HCT116 (cell line): ENCODE measurements around the gene STK31. TPM values are rescaled to one million over a fixed set of nuclear protein-coding genes. Genes with fewer than 3 reads are reported as not detected.
A peak's percentile ranks its signal among the peaks of the same experiment; 100 is the strongest.

ENCODE experiments used
- ATAC-seq: fragments of 200-7000 bp; cut with Tn5 transposase; 2 replicates; pipeline ENCODE4 v1.9.1; 2020; ENCODE audit warnings: mild to moderate bottlenecking, moderate library complexity
- BruUV-seq: library from RNA; stranded (reverse); fragments of 400-500 nt; replicated peaks from 2 replicates; lab custom pipeline; 2021; lab: Mats Ljungman, UMichigan
- CTCF ChIA-PET: fragments of 300-600 bp; sonication (Branson Sonifier 250); formaldehyde crosslinking; loops from one replicate; lab custom pipeline; 2021; ENCODE audit warnings: antibody characterized with exemption; lab: Charles Lee
- POLR2A ChIA-PET: fragments of 300-600, 350-600 bp; sonication (Branson Sonifier 250); formaldehyde crosslinking; loops from one replicate; lab custom pipeline; 2021; ENCODE audit warnings: antibody characterized with exemption; lab: Charles Lee
- RAD21 ChIA-PET, 2 experiments: fragments of 300-600 bp; sonication (Branson Sonifier 250); formaldehyde crosslinking; loops; one replicate each; lab custom pipeline; 2023; ENCODE audit warnings: low total read pairs in 2 of 2; ENCODE audit not compliant: uncharacterized antibody in 2 of 2, unreplicated experiment in 2 of 2, low non-redundant PET in 1 of 2; lab: Charles Lee
- DNase-seq: peaks from one replicate; pipeline ENCODE4 v3.0.0-alpha.2; 2010; ENCODE audit warnings: low read depth, low spot score
- H2AFZ ChIP-seq: fragments of 200-600 bp; shearing (Covaris generic), sonication (generic); 2 replicates; pipeline ENCODE4 v1.6.1; 2017; ENCODE audit warnings: low read depth, mixed run types, mixed read lengths, antibody characterized with exemption, low read length; ENCODE audit not compliant: poor library complexity, severe bottlenecking
- H3K27ac ChIP-seq: 2 replicates; pipeline ENCODE4 v1.5.1; 2012; ENCODE audit warnings: low read depth, low read length
- H3K27me3 ChIP-seq: fragments of 200-600 bp; sonication (generic); 2 replicates; pipeline ENCODE4 v1.6.1; 2016; ENCODE audit warnings: mixed run types, low read length, mixed read lengths; ENCODE audit not compliant: insufficient read depth
- H3K36me3 ChIP-seq, 2 experiments: fragments of 200-500 bp in 1 of 2; fragments of 200-600 bp in 1 of 2; sonication (Bioruptor generic) in 1 of 2; sonication (generic) in 1 of 2; 2 replicates each; pipeline versions ENCODE4 v1.5.1 to v1.6.1; 2014 to 2016; ENCODE audit warnings: low read length in 2 of 2, inconsistent platforms in 1 of 2, mixed read lengths in 1 of 2, mixed run types in 1 of 2; ENCODE audit not compliant: insufficient read depth in 2 of 2, control insufficient read depth in 1 of 2
- H3K4me1 ChIP-seq, 2 experiments: fragments of 200-600 bp in 1 of 2; sonication (generic) in 1 of 2; 2 replicates each; pipeline versions ENCODE4 v1.5.1 to v1.6.1; 2012 to 2017; ENCODE audit warnings: low read length in 2 of 2, inconsistent platforms in 1 of 2, mild to moderate bottlenecking in 1 of 2, mixed read lengths in 1 of 2, mixed run types in 1 of 2, moderate library complexity in 1 of 2; ENCODE audit not compliant: insufficient read depth in 2 of 2, control insufficient read depth in 1 of 2
- H3K4me2 ChIP-seq: fragments of 200-600 bp; sonication (generic); 2 replicates; pipeline ENCODE4 v1.6.1; 2017; ENCODE audit warnings: mixed run types, low read length, mixed read lengths
- H3K4me3 ChIP-seq, 2 experiments: fragments of 200-600 bp in 1 of 2; sonication (generic) in 1 of 2; replicated peaks in 1 of 2; 2 replicates each; pipeline ENCODE4 v1.5.1; 2011 to 2016; ENCODE audit warnings: low read length in 2 of 2, control low read depth in 1 of 2, low read depth in 1 of 2, mild to moderate bottlenecking in 1 of 2, mixed read lengths in 1 of 2, mixed run types in 1 of 2
- H3K79me2 ChIP-seq: fragments of 200-600 bp; sonication (generic); 2 replicates; pipeline ENCODE4 v1.6.1; 2017; ENCODE audit warnings: mild to moderate bottlenecking, mixed run types, low read length, moderate library complexity, mixed read lengths; ENCODE audit not compliant: insufficient read depth
- H3K9ac ChIP-seq: fragments of 200-600 bp; sonication (generic); 2 replicates; pipeline ENCODE4 v1.6.1; 2016; ENCODE audit warnings: low read length, mixed read lengths
- H3K9me2 ChIP-seq: fragments of 200-600 bp; sonication (generic), shearing (Covaris generic); 2 replicates; pipeline ENCODE4 v1.6.1; 2017; ENCODE audit warnings: mixed run types, mild to moderate bottlenecking, moderate library complexity; ENCODE audit not compliant: insufficient read depth
- H3K9me3 ChIP-seq, 2 experiments: fragments of 200-500 bp in 1 of 2; fragments of 200-600 bp in 1 of 2; sonication (Bioruptor generic) in 1 of 2; sonication (generic) in 1 of 2; 2 replicates each; pipeline ENCODE4 v1.6.1; 2014 to 2017; ENCODE audit warnings: low read length in 2 of 2, mixed read lengths in 2 of 2, inconsistent platforms in 1 of 2, low read depth in 1 of 2, mild to moderate bottlenecking in 1 of 2, mixed run types in 1 of 2, moderate library complexity in 1 of 2; ENCODE audit not compliant: control insufficient read depth in 1 of 2, insufficient read depth in 1 of 2
- H4K20me1 ChIP-seq: fragments of 200-600 bp; sonication (generic), shearing (Covaris generic); 2 replicates; pipeline ENCODE4 v1.6.1; 2017; ENCODE audit warnings: mixed run types, mild to moderate bottlenecking, moderate library complexity; ENCODE audit not compliant: insufficient read depth
- ATF3 ChIP-seq: IDR thresholded peaks from 2 replicates; pipeline ENCODE4 v1.6.1; 2012
- CTCF ChIP-seq, 3 experiments: fragments of 200-600 bp in 1 of 3; sonication (generic) in 1 of 3; IDR thresholded peaks in 2 of 3; conservative IDR thresholded peaks in 1 of 3; 2 replicates each; pipeline ENCODE4 v1.5.1; 2012 to 2017; ENCODE audit warnings: low read depth in 2 of 3, low read length in 2 of 3, antibody characterized with exemption in 1 of 3, borderline replicate concordance in 1 of 3, control low read depth in 1 of 3, mild to moderate bottlenecking in 1 of 3, mixed read lengths in 1 of 3, mixed run types in 1 of 3, moderate library complexity in 1 of 3; ENCODE audit not compliant: insufficient read depth in 1 of 3
- RAD21 ChIP-seq: IDR thresholded peaks from 2 replicates; pipeline ENCODE4 v1.6.1; 2012; ENCODE audit warnings: low read depth, mild to moderate bottlenecking
- SRF ChIP-seq: IDR thresholded peaks from 2 replicates; pipeline ENCODE4 v1.6.1; 2012; ENCODE audit warnings: low read depth
- intact Hi-C: fragments of 100-400 bp; cut with micrococcal nuclease; formaldehyde crosslinking; loops from 2 replicates; pipeline ENCODE4 v1.10.0; 2022
- total RNA-seq: library from RNA; stranded (reverse); gene quantifications from one replicate; pipeline ENCODE4 v1.2.1, GENCODE V29; 2021; ENCODE audit not compliant: unreplicated experiment

The STK31 gene
- total RNA-seq, 1 experiment from 2014 or later: not detected

DNA sequence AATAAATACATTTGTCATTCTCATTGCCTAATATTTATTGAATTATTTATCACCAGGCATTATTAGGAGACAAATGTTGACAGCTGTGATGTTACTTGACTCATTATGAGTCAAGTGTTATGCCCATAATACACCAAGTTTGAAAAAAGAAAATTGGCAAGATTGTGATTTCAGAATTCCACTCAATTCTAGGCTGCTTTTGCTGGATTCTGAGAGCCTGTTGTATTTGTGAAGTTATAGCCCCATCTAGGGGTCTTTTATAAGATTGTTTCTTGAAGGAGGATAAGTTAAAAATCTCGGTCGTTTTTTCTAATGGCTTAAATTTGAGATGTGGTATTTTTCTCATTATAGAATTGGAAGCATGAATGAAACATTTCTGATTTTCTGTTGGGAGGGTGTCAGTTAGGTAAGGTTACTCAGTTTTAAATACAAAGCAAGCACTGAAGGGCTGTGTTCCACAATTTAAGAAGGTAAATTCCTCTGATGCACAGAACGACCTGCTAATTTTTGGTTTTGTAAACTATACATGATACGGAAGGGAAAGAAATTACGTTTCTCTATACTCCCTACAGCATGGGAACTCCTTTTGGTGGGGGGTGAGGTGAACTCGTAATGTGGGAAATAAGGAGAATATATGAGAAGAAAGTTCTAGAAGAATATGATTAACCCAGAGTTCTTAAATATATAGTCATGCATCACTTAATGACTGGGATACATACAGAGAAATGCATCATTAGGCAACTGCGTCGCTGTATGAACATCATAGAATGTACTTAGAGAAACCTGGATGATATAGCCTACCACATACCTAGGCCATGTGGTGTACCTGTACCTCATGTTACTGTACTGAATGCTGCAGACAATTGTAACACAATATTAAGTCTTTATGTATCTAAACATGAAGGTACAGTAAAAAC lies 2.6 kb downstream of the STK31 start:
- Histone ChIP-seq H3K4me2 (peak overlapping the region; percentile 35), H3K79me2 (no peaks in the 10 kb centered on the region), H3K9ac (no peak overlapping the region), H3K4me1 (peaks cover 0 to 17% of the 10 kb centered on the region in 2 experiments; a peak in 2 of 4 replicates), H3K4me3 (no peak overlapping the region), H3K36me3 (no peaks in the 10 kb centered on the region), H3K9me2 (no peaks in the 10 kb centered on the region), H3K9me3 (no peaks in the 10 kb centered on the region), H4K20me1 (no peaks in the 10 kb centered on the region), H3K27ac (no peak overlapping the region), H3K27me3 (no peaks in the 10 kb centered on the region), H2AFZ (peak overlapping the region; percentile 86)
- ChIA-PET CTCF (interaction anchor here (0.9 to 7.1 kb wide), 9 partner anchors 8 to 440 kb away, joined by 3 to 49 read pairs (median 6); no protein-coding TSS in a partner anchor), POLR2A (no interaction called here), RAD21 (interaction anchor here (0.9 to 1.4 kb wide), 3 partner anchors 142 to 166 kb away, joined by 3 to 5 read pairs (median 3); no protein-coding TSS in a partner anchor)
- no TSS peak for BruUV-seq
- intact Hi-C loops: loop anchor here (1.0 to 5.0 kb wide), 4 partner anchors 142 to 440 kb away; no protein-coding TSS in a partner anchor
- peak; percentile 67 for DNase-seq
- peak; percentile 64 for ATAC-seq
- TF ChIP-seq CTCF (IDR thresholded peaks at IDR 0.05 in 2 of 3, conservative IDR thresholded peaks at IDR 0.05 in 1 of 3; ENCODE audit: borderline replicate concordance in 1 of 3, insufficient read depth in 1 of 3, low read depth in 2 of 3, low read length in 2 of 3) (peak; percentile 18 to 96 (median 70); a peak in 5 of 6 replicates), SRF (no peak), RAD21 (peak; percentile 92), ATF3 (no peak)
- TF ChIP-seq, all 23 proteins: peak for 2
